Cardiac fibroblast (primary cell): Measurements from ENCODE around the gene MYO7B.

ENCODE experiments used
- DNase-seq, 2 donors: peaks; one replicate each; pipeline versions ENCODE4 v3.0.0 to v3.0.0-alpha.2; 2010; ENCODE audit warnings: low read depth in 2 of 2
- H3K4me3 ChIP-seq, 2 donors: replicated peaks in 1 of 2; 1 replicate in 1 of 2; 2 replicates in 1 of 2; pipeline ENCODE4 v1.5.1; 2011; ENCODE audit warnings: low read depth in 2 of 2, low read length in 2 of 2, mild to moderate bottlenecking in 2 of 2, moderate library complexity in 1 of 2
- TF ChIP-seq, protein P1 (sequence below): IDR thresholded peaks from one replicate; pipeline ENCODE4 v1.5.1; 2011; ENCODE audit warnings: low read depth, mild to moderate bottlenecking, low read length, inconsistent platforms

The MYO7B gene

DNA sequence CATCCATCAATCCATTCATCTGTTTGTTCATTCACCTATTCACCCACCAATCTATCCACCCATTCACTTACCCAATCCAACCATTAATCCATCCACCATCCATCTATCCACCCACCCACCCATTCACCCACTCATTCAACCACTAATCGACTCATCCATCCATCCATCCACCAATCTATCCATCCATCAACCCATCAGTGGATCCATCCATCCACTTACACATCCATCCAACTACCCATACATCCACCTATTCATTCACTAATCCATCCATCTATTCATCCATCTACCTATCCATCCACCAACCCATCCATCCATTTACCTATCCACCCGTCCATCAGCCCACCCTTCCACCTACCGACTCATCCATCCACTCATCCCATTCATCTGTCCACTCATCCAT is 11.3 kb downstream of the MYO7B start:
- TF ChIP-seq, protein P1, sequence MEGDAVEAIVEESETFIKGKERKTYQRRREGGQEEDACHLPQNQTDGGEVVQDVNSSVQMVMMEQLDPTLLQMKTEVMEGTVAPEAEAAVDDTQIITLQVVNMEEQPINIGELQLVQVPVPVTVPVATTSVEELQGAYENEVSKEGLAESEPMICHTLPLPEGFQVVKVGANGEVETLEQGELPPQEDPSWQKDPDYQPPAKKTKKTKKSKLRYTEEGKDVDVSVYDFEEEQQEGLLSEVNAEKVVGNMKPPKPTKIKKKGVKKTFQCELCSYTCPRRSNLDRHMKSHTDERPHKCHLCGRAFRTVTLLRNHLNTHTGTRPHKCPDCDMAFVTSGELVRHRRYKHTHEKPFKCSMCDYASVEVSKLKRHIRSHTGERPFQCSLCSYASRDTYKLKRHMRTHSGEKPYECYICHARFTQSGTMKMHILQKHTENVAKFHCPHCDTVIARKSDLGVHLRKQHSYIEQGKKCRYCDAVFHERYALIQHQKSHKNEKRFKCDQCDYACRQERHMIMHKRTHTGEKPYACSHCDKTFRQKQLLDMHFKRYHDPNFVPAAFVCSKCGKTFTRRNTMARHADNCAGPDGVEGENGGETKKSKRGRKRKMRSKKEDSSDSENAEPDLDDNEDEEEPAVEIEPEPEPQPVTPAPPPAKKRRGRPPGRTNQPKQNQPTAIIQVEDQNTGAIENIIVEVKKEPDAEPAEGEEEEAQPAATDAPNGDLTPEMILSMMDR: no peak
- no peak overlapping the region for H3K4me3 ChIP-seq
- no peak for DNase-seq

- no peak overlapping the region for H3K4me3 ChIP-seq
- TF ChIP-seq, protein P1: no peak
Observed at GRCh38 chr2:127551221-127551930, 15.9 kb downstream of the MYO7B start.

GRCh38 chr2:127552336-127552735 is 16.9 kb downstream of the MYO7B start:
- TF ChIP-seq, protein P1: no peak
- H3K4me3 ChIP-seq: no peak overlapping the region
- DNase-seq: no peak

More at GRCh38 chr2:127551221-127551930, 15.9 kb downstream of the MYO7B start:
- no peak for DNase-seq

- TF ChIP-seq, protein P1: no peak
- no peak overlapping the region for H3K4me3 ChIP-seq
- no peak for DNase-seq
Observed at GRCh38 chr2:127552846-127553245, 17.4 kb downstream of the MYO7B start.

DNA sequence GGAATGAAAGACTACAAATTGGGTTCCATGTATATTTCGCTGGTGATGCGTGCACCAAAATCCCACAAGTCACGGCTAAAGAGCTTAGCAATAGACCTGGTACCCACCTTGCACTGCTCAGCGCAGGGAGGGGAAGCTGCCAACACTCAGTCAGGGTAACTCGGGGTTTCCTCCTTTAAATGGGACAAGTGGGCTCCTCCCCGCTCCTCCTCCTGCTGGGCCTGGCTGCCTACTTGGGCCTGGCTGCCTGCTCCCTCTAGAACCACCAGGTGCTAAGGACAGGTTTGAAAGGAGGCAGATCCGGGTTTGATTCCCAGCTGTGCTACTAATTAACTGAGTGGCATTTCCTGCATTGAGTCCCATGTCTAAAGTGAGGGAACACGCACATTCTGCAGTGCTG is 23.4 kb downstream of the MYO7B start:
- TF ChIP-seq, protein P1: no peak
- H3K4me3 ChIP-seq: no peak overlapping the region
- DNase-seq: no peak

DNA sequence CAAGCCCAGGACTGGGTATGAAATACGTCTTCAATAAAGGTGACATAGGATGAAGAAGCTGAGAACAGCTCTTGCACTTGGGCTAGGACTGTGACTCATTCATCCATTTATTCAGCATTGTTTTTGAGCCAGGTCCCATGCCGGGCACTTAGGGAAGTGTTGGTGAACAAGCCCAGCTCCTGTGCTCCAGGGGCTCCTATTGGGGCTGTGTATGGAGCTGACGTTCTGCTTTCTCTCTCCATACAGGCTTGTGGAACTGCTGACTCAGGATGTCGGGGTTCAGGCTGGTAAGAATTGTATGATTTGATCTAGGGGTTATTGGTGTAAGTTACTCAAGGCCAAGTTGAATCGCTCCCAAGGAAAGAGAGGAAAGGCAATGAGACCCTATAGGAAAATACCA is 24.0 kb downstream of the MYO7B start:
- no peak for DNase-seq
- no peak overlapping the region for H3K4me3 ChIP-seq
- TF ChIP-seq, protein P1: no peak
